Measurements from ENCODE around the gene SLX4. TPM values are rescaled to one million over a fixed set of nuclear protein-coding genes. Genes with fewer than 3 reads are reported as not detected.

SLX4 gene
- total RNA-seq, 1 experiment from 2014 or later = 7.0 TPM

DNA sequence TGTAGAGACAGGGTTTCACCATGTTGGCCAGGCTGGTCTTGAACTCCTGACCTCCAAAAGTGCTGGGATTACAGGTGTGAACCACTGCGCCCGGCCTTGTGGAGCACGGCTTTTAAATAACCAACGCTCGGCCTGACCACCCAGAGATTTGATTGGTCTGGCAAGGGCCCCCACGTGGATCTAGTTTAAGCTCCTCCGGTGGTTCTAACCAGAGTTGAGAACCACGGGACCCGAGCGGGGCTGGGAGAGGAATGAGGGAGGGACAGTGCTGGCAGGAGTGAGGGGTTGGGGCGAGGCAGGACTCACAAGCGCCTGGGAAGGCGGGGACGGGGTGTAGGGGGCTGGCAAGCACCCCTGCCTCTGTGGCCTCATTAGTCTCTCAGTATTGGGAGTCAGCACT is 37.2 kb downstream of the SLX4 start:
- no peak for ATAC-seq
- H3K36me3 ChIP-seq (ENCODE audit: control insufficient read depth in 1 of 2, insufficient read depth in 2 of 2, low read length in 2 of 2) = no peaks in the 10 kb centered on the region
- H3K9ac ChIP-seq (ENCODE audit: low read length) = no peak overlapping the region
- no peak overlapping the region for H3K27ac ChIP-seq (ENCODE audit: low read depth, low read length)
- intact Hi-C loops (cut with micrococcal nuclease) = no loop called here
- no peaks in the 10 kb centered on the region for H4K20me1 ChIP-seq (ENCODE audit: insufficient read depth)
- H3K9me3 ChIP-seq (ENCODE audit: control insufficient read depth in 1 of 2, insufficient read depth in 1 of 2, low read depth in 1 of 2, low read length in 2 of 2) = peaks cover 4 to 5% of the 10 kb centered on the region in 2 experiments; a peak in 2 of 4 replicates
- ChIA-PET POLR2A (no interaction called here), CTCF (no interaction called here), RAD21 (ENCODE audit: low non-redundant PET in 1 of 2, low total read pairs in 2 of 2, uncharacterized antibody in 2 of 2, unreplicated experiment in 2 of 2) (no interaction called here)
- H2AFZ ChIP-seq (ENCODE audit: low read depth, low read length, poor library complexity, severe bottlenecking) = no peak overlapping the region
- no peak for DNase-seq (ENCODE audit: low read depth, low spot score)
- H3K79me2 ChIP-seq (ENCODE audit: insufficient read depth, low read length) = no peaks in the 10 kb centered on the region
- BruUV-seq (replicated peaks) = no TSS peak
- H3K4me3 ChIP-seq (replicated peaks in 1 of 2; ENCODE audit: low read depth in 1 of 2, low read length in 2 of 2) = no peak overlapping the region
- peaks cover 3 to 13% of the 10 kb centered on the region in 2 experiments for H3K4me1 ChIP-seq (ENCODE audit: control insufficient read depth in 1 of 2, insufficient read depth in 2 of 2, low read length in 2 of 2)
- H3K9me2 ChIP-seq (ENCODE audit: insufficient read depth) = no peaks in the 10 kb centered on the region
- H3K27me3 ChIP-seq (ENCODE audit: insufficient read depth, low read length) = no peaks in the 10 kb centered on the region
- no peak overlapping the region for H3K4me2 ChIP-seq (ENCODE audit: low read length)
- TF ChIP-seq EZH2 (IDR thresholded peaks at IDR 0.05) (no peak), SP1 (IDR thresholded peaks at IDR 0.05; ENCODE audit: low read depth) (no peak)

DNA sequence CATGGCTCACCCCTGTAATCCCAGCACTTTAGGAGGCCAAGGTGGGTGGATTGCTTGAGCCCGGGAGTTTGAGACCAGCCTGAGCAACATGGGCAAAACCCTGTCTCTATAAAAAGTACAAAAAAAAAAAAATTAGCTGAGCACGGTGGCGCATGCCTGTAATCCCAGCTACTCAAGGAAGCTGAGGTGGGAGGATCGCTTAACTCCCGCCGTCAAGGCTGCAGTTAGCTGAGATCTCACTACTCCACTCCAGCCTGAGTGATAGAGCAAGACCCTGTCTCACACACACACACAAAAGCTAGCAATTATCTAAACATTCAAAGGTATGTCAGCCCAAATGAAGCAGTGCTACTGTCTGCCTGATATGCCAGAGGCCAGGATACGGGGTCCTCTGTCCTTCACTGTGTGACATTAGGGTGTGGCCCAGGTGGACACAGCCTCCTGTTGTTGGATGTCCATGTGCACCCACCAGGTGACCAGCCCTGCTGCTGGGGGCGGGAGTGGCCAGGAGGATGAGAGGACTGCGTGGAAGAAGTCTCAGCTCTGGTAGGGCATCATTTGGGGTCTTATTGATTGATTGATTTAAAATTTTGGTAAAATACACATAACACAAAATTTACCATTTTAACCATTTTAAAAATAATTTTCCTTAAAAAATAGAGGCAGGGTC is 38.1 kb downstream of the SLX4 start:
- Histone ChIP-seq H3K27ac (ENCODE audit: low read depth, low read length) (no peak overlapping the region), H4K20me1 (ENCODE audit: insufficient read depth) (no peaks in the 10 kb centered on the region), H3K4me2 (ENCODE audit: low read length) (no peak overlapping the region), H3K9ac (ENCODE audit: low read length) (no peak overlapping the region), H3K36me3 (ENCODE audit: control insufficient read depth in 1 of 2, insufficient read depth in 2 of 2, low read length in 2 of 2) (no peaks in the 10 kb centered on the region), H3K27me3 (ENCODE audit: insufficient read depth, low read length) (no peaks in the 10 kb centered on the region), H3K79me2 (ENCODE audit: insufficient read depth, low read length) (no peaks in the 10 kb centered on the region), H2AFZ (ENCODE audit: low read depth, low read length, poor library complexity, severe bottlenecking) (no peak overlapping the region), H3K4me1 (ENCODE audit: control insufficient read depth in 1 of 2, insufficient read depth in 2 of 2, low read length in 2 of 2) (peaks cover 0 to 6% of the 10 kb centered on the region in 2 experiments; a peak in 1 of 4 replicates), H3K4me3 (replicated peaks in 1 of 2; ENCODE audit: low read depth in 1 of 2, low read length in 2 of 2) (no peak overlapping the region), H3K9me3 (ENCODE audit: control insufficient read depth in 1 of 2, insufficient read depth in 1 of 2, low read depth in 1 of 2, low read length in 2 of 2) (peaks cover 4 to 5% of the 10 kb centered on the region in 2 experiments; a peak in 2 of 4 replicates), H3K9me2 (ENCODE audit: insufficient read depth) (no peaks in the 10 kb centered on the region)
- DNase-seq (ENCODE audit: low read depth, low spot score) (no peak), ATAC-seq (no peak)
- BruUV-seq (replicated peaks) = no TSS peak
- POLR2A ChIA-PET = no interaction called here
- RAD21 ChIA-PET (ENCODE audit: low non-redundant PET in 1 of 2, low total read pairs in 2 of 2, uncharacterized antibody in 2 of 2, unreplicated experiment in 2 of 2) = no interaction called here
- intact Hi-C loops (cut with micrococcal nuclease) = no loop called here
- CTCF ChIA-PET = interaction anchor here (0.6 kb wide), 1 partner anchor 442 kb away, joined by 3 read pairs; no protein-coding TSS in a partner anchor
- TF ChIP-seq EGR1 (IDR thresholded peaks at IDR 0.05; ENCODE audit: low read depth) (no peak), CBX3 (IDR thresholded peaks at IDR 0.05; ENCODE audit: low read depth) (no peak), JUND (IDR thresholded peaks at IDR 0.05) (no peak), TCF7L2 (IDR thresholded peaks at IDR 0.05; ENCODE audit: borderline replicate concordance, extremely low read depth, insufficient read depth, insufficient read length) (no peak), POLR2A (IDR thresholded peaks at IDR 0.05; ENCODE audit: borderline replicate concordance, extremely low read depth, insufficient read depth, insufficient read length) (no peak), MAX (IDR thresholded peaks at IDR 0.05) (no peak), EZH2phosphoT487 (IDR thresholded peaks at IDR 0.05; ENCODE audit: borderline replicate concordance) (no peak)
- TF ChIP-seq, protein P1, sequence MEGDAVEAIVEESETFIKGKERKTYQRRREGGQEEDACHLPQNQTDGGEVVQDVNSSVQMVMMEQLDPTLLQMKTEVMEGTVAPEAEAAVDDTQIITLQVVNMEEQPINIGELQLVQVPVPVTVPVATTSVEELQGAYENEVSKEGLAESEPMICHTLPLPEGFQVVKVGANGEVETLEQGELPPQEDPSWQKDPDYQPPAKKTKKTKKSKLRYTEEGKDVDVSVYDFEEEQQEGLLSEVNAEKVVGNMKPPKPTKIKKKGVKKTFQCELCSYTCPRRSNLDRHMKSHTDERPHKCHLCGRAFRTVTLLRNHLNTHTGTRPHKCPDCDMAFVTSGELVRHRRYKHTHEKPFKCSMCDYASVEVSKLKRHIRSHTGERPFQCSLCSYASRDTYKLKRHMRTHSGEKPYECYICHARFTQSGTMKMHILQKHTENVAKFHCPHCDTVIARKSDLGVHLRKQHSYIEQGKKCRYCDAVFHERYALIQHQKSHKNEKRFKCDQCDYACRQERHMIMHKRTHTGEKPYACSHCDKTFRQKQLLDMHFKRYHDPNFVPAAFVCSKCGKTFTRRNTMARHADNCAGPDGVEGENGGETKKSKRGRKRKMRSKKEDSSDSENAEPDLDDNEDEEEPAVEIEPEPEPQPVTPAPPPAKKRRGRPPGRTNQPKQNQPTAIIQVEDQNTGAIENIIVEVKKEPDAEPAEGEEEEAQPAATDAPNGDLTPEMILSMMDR (IDR thresholded peaks at IDR 0.05 in 2 of 3, conservative IDR thresholded peaks at IDR 0.05 in 1 of 3; ENCODE audit: borderline replicate concordance in 1 of 3, insufficient read depth in 1 of 3, low read depth in 2 of 3, low read length in 2 of 3) = no peak
- TF ChIP-seq, protein P2, sequence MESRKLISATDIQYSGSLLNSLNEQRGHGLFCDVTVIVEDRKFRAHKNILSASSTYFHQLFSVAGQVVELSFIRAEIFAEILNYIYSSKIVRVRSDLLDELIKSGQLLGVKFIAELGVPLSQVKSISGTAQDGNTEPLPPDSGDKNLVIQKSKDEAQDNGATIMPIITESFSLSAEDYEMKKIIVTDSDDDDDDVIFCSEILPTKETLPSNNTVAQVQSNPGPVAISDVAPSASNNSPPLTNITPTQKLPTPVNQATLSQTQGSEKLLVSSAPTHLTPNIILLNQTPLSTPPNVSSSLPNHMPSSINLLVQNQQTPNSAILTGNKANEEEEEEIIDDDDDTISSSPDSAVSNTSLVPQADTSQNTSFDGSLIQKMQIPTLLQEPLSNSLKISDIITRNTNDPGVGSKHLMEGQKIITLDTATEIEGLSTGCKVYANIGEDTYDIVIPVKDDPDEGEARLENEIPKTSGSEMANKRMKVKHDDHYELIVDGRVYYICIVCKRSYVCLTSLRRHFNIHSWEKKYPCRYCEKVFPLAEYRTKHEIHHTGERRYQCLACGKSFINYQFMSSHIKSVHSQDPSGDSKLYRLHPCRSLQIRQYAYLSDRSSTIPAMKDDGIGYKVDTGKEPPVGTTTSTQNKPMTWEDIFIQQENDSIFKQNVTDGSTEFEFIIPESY (IDR thresholded peaks at IDR 0.05; ENCODE audit: extremely low read depth, insufficient replicate concordance, low read length) = no peak
- TF ChIP-seq, protein P3, sequence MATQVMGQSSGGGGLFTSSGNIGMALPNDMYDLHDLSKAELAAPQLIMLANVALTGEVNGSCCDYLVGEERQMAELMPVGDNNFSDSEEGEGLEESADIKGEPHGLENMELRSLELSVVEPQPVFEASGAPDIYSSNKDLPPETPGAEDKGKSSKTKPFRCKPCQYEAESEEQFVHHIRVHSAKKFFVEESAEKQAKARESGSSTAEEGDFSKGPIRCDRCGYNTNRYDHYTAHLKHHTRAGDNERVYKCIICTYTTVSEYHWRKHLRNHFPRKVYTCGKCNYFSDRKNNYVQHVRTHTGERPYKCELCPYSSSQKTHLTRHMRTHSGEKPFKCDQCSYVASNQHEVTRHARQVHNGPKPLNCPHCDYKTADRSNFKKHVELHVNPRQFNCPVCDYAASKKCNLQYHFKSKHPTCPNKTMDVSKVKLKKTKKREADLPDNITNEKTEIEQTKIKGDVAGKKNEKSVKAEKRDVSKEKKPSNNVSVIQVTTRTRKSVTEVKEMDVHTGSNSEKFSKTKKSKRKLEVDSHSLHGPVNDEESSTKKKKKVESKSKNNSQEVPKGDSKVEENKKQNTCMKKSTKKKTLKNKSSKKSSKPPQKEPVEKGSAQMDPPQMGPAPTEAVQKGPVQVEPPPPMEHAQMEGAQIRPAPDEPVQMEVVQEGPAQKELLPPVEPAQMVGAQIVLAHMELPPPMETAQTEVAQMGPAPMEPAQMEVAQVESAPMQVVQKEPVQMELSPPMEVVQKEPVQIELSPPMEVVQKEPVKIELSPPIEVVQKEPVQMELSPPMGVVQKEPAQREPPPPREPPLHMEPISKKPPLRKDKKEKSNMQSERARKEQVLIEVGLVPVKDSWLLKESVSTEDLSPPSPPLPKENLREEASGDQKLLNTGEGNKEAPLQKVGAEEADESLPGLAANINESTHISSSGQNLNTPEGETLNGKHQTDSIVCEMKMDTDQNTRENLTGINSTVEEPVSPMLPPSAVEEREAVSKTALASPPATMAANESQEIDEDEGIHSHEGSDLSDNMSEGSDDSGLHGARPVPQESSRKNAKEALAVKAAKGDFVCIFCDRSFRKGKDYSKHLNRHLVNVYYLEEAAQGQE (IDR thresholded peaks at IDR 0.05; ENCODE audit: low read depth) = no peak
